Urinary bladder (tissue), 4 donors: ENCODE measurements around the gene CAB39L. TPM values are rescaled to one million over a fixed set of nuclear protein-coding genes. Genes with fewer than 3 reads are reported as not detected.

ENCODE experiments used
- DNase-seq: peaks from one replicate; pipeline ENCODE4 v3.0.0-alpha.2; 2015; ENCODE audit errors: extremely low spot score
- H3K27ac ChIP-seq: one replicate; pipeline ENCODE4 v1.5.1; 2013; ENCODE audit warnings: low read depth, mild to moderate bottlenecking, moderate library complexity
- H3K36me3 ChIP-seq: one replicate; pipeline ENCODE4 v1.6.1; 2013; ENCODE audit warnings: mild to moderate bottlenecking, moderate library complexity; ENCODE audit not compliant: insufficient read depth
- H3K4me1 ChIP-seq: one replicate; pipeline ENCODE4 v1.6.1; 2013; ENCODE audit warnings: mild to moderate bottlenecking, moderate library complexity; ENCODE audit not compliant: insufficient read depth
- H3K4me3 ChIP-seq: one replicate; pipeline ENCODE4 v1.5.1; 2013; ENCODE audit warnings: low read depth, low read length
- WGBS: extraction: QIAGEN DNeasy Blood & Tissue Kit; methylation state at CpG from one replicate; pipeline ENCODE4 v1.1.7; 2013; 5-methylcytosine and 5-hydroxymethylcytosine counted together
- polyA plus RNA-seq: library from polyadenylated mRNA; stranded (reverse); fragments of 200-250 nt; gene quantifications from one replicate; pipeline ENCODE4 v1.2.3, GENCODE V29; 2013
- total RNA-seq: library from RNA; depleted of rRNA; stranded (reverse); fragments of >200 nt; gene quantifications from one replicate; pipeline ENCODE4 v1.2.3, GENCODE V29; 2014
- donor health status: healthy with polysubstance abuse.
- donor health status: healthy.

Gene CAB39L
- total RNA-seq = 38.7 TPM
- polyA plus RNA-seq = 39.3 TPM

- H3K4me1 ChIP-seq = no peaks in the 10 kb centered on the region
- DNase-seq = peak; percentile 97
- H3K36me3 ChIP-seq = no peaks in the 10 kb centered on the region
- H3K4me3 ChIP-seq = peak within 1 kb of the TSS; percentile 67
- peak within 1 kb of the TSS; percentile 98 for H3K27ac ChIP-seq
- WGBS = under 1% methylated on average over 53 of the region's 53 CpGs
These were observed at the start of gene CAB39L, which contains the start of gene SETDB2 for GRCh38 chr13:49443704-49444523. Gene CAB39L, minus strand, starts transcription at chr13:49444064. Its CDS starts 61,154 bp downstream, at chr13:49382910. Gene SETDB2, plus strand, starts transcription at chr13:49444274. Its CDS starts 7,620 bp downstream, at chr13:49451894.

- H3K4me1 ChIP-seq = no peaks in the 10 kb centered on the region
- no peak overlapping the region for H3K27ac ChIP-seq
- H3K4me3 ChIP-seq = no peak overlapping the region
- DNase-seq = no peak
- H3K36me3 ChIP-seq = no peaks in the 10 kb centered on the region
- 79% methylated on average over 2 of the region's 2 CpGs for WGBS
These were observed 44.7 kb upstream of the CAB39L start for GRCh38 chr13:49488563-49488962.

GRCh38 chr13:49481788-49482187 lies 37.9 kb upstream of the CAB39L start:
- 71% methylated on average over 5 of the region's 5 CpGs for WGBS
- no peak overlapping the region for H3K4me3 ChIP-seq
- H3K36me3 ChIP-seq = peaks cover 2% of the 10 kb centered on the region
- DNase-seq = no peak
- no peaks in the 10 kb centered on the region for H3K4me1 ChIP-seq
- no peak overlapping the region for H3K27ac ChIP-seq

- H3K4me3 ChIP-seq = no peak overlapping the region
- no peak for DNase-seq
- no peaks in the 10 kb centered on the region for H3K4me1 ChIP-seq
- H3K27ac ChIP-seq = no peak overlapping the region
- WGBS = 94% methylated on average over 7 of the region's 7 CpGs
- H3K36me3 ChIP-seq = peaks cover 3% of the 10 kb centered on the region
These were observed 32.7 kb upstream of the CAB39L start for GRCh38 chr13:49476529-49476928.

GRCh38 chr13:49472186-49472585 lies 28.3 kb upstream of the CAB39L start:
- H3K4me3 ChIP-seq = no peak overlapping the region
- DNase-seq = no peak
- 56% methylated on average over 1 of the region's 1 CpG for WGBS
- H3K36me3 ChIP-seq = peaks cover 1% of the 10 kb centered on the region
- no peak overlapping the region for H3K27ac ChIP-seq
- H3K4me1 ChIP-seq = no peaks in the 10 kb centered on the region

GRCh38 chr13:49466292-49466838 lies 22.5 kb upstream of the CAB39L start:
- Histone ChIP-seq H3K4me3 (no peak overlapping the region), H3K4me1 (no peaks in the 10 kb centered on the region), H3K27ac (no peak overlapping the region), H3K36me3 (peaks cover 5% of the 10 kb centered on the region)
- no peak for DNase-seq
- WGBS = 92% methylated on average over 5 of the region's 5 CpGs

- no peak for DNase-seq
- Histone ChIP-seq H3K4me1 (no peaks in the 10 kb centered on the region), H3K4me3 (no peak overlapping the region), H3K36me3 (peaks cover 5% of the 10 kb centered on the region), H3K27ac (no peak overlapping the region)
- 93% methylated on average over 4 of the region's 4 CpGs for WGBS
These were observed 20.9 kb upstream of the CAB39L start for GRCh38 chr13:49464621-49465325.

- Histone ChIP-seq H3K4me1 (no peaks in the 10 kb centered on the region), H3K27ac (no peak overlapping the region), H3K36me3 (peaks cover 5% of the 10 kb centered on the region), H3K4me3 (no peak overlapping the region)
- WGBS = 75% methylated on average over 1 of the region's 1 CpG
- DNase-seq = no peak
These were observed 20.2 kb upstream of the CAB39L start for GRCh38 chr13:49464085-49464484.

- peaks cover 5% of the 10 kb centered on the region for H3K36me3 ChIP-seq
- no peak overlapping the region for H3K4me3 ChIP-seq
- DNase-seq = no peak
- H3K4me1 ChIP-seq = no peaks in the 10 kb centered on the region
- WGBS = 93% methylated on average over 1 of the region's 1 CpG
- H3K27ac ChIP-seq = no peak overlapping the region
These were observed 15.7 kb upstream of the CAB39L start for GRCh38 chr13:49459580-49459979.

GRCh38 chr13:49457221-49457620 lies 13.4 kb upstream of the CAB39L start:
- no peak for DNase-seq
- 81% methylated on average over 7 of the region's 7 CpGs for whole genome bisulfite sequencing
- Histone ChIP-seq H3K36me3 (peaks cover 4% of the 10 kb centered on the region), H3K4me1 (no peaks in the 10 kb centered on the region), H3K27ac (no peak overlapping the region), H3K4me3 (no peak overlapping the region)

- H3K4me1 ChIP-seq = no peaks in the 10 kb centered on the region
- WGBS = 100% methylated on average over 1 of the region's 1 CpG
- no peaks in the 10 kb centered on the region for H3K36me3 ChIP-seq
- H3K4me3 ChIP-seq = no peak overlapping the region
- H3K27ac ChIP-seq = no peak overlapping the region
- no peak for DNase-seq
These were observed 12.3 kb upstream of the CAB39L start for GRCh38 chr13:49456156-49456555.

- H3K27ac ChIP-seq = no peak overlapping the region
- DNase-seq = no peak
- no peak overlapping the region for H3K4me3 ChIP-seq
- no peaks in the 10 kb centered on the region for H3K4me1 ChIP-seq
- H3K36me3 ChIP-seq = no peaks in the 10 kb centered on the region
These were observed 11.1 kb upstream of the CAB39L start for GRCh38 chr13:49455007-49455398.

- Histone ChIP-seq H3K4me1 (no peaks in the 10 kb centered on the region), H3K4me3 (no peak overlapping the region), H3K27ac (no peak overlapping the region), H3K36me3 (no peaks in the 10 kb centered on the region)
- DNase-seq = no peak
- 36% methylated on average over 4 of the region's 4 CpGs for WGBS
These were observed 10.6 kb upstream of the CAB39L start for GRCh38 chr13:49454388-49455006.
